SHP77 (cell line): ENCODE results near the gene C16orf87.
A peak's percentile ranks its signal among the peaks of the same experiment; 100 is the strongest.

Source experiments
- DNase-seq, 2 experiments: peaks; one replicate each; lab custom pipeline; 2025; lab: John Stamatoyannopoulos, UW

Gene C16orf87

DNA sequence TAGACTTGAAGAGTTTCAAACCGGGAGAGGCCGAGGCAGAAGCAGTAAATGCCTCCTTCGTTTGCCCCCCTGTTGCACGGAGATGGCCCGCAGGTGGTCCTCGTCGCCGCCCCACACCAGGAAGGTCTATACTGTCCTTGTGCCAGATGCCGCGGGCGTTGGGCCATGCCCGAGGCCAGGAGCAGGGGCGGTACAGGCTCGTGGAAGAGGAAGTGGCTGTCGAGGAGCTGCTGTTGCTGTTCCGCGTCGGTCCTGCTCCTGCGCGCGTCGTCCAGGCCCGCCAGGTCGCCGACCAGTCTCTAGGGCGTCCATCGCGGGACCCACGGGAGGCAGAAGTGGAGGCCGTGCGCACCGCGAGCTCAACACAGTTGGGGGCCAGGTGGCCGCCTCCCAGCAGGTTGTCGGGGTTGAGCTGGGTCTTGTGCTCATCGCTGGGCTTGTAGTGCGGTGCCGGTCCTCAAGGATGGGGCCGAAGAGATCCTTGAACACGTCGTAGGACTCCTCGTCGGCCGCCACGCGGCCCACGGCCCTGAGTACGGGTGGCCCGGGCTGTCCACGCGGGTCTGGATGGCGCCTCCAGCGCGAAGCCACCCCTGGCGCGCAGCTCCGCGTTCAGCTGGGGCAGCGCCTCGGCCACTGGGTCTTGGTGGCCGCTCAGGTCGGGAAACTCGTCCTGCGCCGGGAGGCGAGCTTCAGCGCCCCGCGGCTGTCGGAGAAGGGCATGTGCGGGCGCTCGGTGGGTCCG, 13.1 kb upstream of the C16orf87 start:
- DNase-seq, result no peak

DNA sequence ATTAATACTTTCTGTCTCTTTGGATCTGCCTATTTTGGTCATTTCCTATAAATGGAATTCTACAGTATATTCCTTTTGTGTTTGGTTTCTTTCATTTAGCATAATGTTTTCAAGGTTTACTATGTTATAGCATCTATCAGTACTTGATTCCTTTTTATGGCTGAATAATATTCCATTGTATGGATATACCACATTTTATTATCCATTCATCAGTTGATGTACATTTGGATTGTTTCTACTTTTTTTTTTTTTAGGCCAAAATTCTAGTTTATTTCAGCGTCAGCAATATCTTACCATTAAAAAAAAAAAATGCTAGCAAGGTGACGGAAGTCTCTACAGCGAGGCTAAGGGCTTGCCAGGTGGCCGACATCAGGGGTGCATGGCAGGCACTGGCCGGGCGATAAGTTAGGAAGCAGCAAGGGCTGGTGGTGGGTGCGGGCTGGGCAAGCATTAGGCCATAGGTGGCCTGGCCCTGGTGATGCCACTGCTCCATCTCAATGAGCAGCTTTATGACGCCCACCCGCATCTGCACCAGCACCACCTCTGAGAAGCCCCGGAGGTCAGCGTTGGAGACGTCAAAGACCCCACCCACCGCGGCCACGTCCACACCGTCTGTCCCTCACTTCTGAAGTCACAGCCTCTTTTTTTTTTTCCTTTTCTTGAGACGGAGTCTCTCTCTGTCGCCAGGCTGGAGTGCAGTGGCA, 11.4 kb upstream of the C16orf87 start:
- no peak for DNase-seq

DNA sequence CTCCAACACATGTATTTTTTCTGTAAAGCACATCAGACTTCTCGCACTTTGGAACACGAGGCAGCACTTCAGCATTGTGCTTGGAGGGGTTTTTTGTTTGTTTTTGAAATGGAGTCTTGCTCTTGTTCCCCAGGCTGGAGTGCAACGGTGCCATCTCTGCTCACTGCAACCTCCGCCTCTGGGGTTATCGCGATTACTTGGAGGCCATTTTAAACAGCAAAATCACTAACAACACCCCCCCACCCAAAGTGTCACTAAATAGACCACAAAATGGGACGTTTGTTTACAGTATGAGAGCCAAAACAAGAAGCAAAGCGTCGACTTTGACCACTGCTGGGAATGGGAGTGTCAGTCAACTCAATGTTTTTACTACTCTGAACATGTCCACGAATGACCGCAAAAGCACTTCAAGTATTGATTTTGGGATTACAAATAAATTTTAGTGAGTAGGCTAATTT, 9.0 kb upstream of the C16orf87 start:
- no peak for DNase-seq

DNA sequence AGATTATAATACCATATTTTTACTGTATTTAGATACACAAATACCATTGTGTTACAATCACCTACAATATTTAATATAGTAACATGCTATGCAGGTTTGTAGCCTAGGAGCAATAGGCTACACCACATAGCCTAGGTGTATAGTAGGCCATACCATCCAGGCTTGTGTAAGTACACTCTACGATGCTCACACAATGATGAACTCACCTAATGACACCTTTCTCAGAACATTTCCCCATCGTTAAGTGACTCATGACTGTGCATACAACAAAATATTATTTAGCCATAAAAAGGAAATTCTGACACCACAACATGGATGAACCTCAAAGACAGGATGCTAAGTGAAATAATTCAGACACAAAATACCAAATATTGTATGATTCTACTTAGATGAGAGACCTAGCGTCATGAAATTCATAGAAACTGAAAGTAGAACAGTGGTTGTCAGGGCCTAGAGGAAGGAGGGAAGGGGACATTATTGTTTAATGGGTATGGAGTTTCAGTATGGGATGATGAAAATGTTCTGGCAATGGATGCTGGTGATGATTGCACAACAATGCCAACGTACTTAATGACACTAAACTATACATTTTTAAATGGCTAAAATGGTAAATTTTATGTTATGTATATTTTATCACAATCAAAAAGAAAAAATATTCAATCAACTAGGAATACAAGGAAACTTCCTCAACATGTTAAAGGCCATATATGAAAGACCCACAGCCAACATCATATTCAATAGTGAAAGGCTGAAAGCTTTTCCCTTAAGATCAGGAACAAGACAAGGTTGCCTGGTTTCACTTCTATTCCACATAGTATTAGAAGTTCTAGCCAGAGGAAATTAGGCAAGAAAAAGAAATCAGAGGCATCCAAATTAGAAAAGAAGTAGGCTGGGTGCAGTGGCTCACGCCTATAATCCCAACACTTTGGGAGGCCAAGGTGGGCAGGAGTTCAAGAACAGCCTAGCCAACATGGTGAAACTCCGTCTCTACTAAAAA, 5.9 kb upstream of the C16orf87 start:
- DNase-seq, result no peak

DNA sequence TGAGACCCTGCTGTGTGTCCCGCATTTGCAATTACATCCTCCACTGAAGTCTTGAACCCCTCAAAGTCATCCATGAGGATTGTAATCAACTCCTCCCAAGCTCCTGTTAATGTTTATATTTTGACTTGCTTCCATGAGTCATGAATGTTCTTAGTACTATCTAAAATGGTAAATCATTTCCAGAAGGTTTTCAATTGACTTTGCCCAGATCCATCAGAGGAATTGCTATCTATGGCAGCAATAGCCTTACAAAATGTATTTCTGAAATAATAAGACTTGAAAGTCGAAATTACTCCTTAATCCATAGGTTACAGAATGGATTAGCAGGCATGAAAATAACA, 2.5 kb upstream of the C16orf87 start:
- DNase-seq, result no peak

DNA sequence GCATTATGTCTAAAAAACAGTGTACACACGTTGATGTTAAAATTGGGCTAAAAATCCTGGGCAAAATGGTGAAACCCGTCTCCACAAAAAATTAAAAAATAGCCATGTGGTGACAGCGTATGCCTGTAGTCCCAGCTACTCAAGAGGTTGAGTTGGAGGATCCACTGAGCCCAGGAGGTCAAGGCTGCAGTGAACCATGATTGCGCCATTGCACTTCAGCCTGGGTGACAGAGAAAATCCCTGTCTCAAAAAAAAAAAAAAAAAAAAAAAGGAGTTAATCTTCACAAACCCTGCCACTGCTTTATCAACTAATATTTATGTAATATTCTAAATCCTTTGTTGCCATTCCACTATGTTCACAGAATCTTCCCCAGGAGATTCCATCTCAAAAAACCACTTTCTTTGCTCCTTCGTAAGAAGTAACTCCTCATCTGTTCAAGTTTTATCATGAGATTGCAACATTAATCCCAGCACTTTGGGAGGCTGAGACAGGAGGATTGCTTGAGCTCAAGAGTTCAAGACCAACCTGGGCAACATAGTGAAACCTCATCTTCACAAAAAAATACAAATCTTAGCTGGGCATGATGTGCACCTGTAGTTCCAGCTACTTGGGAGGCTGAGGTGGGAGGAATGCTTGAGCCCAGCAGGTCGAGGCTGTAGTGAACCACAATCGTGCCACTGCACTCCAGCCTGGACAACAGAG, 1.9 kb upstream of the C16orf87 start:
- DNase-seq, result no peak

DNA sequence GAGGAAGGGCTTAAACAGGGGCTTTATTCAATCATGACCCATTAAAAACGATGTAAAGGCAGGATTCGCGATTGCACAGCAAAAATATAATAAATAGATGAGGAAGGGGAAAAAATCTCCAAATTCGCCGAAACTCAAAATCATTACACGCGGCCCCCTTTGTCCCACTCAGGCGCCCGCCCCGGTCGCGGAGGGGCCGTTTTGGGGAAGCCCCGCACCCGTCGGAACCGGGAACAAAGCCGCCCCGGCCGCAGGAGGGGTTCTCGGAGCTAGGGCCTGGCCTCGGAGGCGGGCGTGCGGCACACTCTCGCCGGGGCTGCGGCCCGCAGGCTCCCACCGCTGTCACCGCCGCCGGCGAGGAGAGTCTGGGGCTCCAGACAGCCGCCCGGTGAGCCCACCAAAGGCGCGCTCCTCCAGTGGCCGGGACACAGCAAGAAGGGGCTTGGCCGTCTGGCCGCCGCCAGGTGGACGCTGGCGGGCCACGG, 521 bp downstream of the C16orf87 start:
- peak in 1 of 2 experiments; percentile 39 for DNase-seq

DNA sequence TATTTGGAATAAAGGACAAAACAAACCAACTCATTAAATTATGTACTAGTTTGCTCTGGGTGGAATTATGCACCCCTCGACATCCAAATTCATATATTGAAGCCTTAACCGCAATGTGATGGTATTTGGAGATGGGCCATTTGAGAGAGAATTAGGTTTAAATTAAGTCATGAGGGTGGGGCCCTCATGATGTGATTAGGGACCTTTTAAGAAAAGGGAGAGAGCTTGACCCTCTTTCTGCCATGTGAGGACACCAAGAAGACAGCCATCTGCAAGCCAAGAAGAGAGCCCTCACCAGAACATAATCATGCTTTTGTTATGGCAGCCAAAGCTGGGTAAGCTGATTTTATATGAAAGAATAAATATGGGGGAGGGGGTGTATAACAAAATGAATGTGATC, 2.0 kb downstream of the C16orf87 start:
- DNase-seq, result no peak

DNA sequence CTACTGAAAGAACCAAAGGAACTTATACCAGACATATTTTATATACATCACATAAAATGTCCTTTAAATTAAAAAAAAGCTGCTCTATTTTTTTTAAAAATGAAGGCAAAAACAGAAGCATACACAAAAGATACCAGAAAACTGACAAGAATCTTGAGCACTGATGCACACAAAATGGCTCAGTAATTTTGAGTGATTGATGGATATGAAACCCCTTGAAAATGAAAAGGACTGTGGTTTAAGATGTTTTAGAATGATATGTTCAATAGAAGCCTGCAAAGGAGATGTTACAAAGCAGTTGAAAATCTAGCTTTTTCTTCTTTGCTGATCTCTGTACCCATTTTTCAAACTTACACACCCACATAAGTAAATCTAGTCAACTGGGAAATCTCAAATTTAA, 2.7 kb downstream of the C16orf87 start:
- DNase-seq, result no peak

DNA sequence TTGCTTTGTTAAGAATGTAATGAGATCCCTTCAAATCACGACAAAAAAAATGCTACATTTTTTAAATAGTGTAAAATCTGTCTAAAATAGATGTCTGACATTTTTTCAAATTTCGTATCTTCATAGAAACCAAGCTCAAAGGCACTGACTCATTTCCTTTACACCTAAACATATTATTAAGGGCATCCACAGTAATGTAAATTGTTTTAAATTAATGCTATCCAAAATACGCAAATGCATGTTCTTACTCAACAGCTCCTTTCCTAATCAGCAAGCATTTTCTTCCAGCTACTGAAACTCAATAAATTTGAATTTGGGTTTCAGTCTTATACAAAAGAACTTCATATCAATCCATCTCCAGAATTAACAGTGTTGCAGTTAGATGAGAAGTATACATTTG, 4.3 kb downstream of the C16orf87 start:
- no peak for DNase-seq

DNA sequence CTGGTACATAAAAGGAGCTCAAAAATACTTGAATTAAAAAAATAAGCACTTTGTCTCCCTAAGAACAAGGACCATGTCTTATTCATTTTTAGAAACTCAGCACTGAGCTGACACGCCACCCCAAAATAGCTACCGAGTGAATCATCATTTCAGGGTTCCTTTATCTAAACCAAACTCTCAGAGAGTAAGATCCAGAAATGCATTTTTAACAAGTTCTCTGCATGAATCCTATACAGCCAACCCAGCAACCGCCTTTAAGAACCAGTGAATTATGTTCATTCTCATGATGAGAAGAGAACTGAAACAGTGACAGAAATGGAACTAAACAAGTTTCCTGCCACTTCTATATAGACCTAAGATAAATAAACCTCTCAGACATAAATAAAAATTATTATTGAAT, 8.7 kb downstream of the C16orf87 start:
- no peak for DNase-seq

DNA sequence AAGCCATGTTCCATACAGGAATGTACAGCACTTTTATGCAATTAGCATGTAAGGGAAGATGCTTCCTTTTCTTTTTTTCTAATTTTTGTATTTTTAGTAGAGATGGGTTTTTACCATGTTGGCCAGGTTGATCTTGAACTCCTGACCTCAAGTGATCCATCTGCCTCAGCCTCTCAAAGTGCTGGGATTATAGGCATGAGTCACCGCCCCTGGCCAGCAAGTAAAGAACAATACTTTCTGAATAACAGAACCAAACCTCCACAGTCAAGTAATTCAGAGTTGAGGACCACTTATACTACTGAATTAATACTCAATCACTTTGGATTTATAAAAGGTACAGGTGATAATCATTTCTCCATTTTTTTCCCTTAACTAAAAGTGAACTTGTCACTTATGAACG, 13.0 kb downstream of the C16orf87 start:
- no peak for DNase-seq

DNA sequence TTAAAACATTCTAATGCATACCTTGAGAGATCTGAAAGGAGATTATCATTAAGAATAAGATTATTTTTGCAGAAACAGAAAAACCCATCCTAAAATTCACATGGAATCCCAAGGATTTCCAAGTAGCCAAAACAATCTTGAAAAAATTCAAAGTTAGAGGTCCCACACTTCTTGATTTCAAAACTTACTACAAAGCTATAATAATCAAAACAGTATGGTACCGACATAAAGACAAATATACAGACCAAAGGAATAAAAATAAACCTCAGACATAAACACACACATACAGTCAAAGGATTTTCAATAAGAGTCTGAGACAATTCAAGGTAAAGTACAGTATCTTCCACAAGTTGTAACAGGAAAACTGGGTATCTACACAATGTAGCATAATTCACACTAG, 16.2 kb downstream of the C16orf87 start:
- no peak for DNase-seq

DNA sequence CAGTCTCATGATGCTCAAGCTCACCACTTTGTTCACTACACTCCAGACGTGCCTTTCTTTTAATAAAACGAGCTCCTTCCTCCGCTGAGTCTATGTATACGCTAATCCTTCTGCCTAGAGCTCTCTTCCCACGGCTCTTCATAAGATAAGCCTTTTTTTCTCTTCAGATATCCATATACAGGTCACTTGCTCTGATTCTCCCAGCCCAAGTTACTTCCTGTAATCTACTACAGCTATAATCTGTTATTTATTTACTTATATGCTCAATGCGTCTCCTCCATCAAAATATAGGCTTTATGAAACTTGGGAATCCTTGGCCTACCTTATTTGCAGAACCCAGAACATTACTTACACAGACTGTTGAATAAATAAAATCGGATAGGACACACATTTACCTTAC, 17.4 kb downstream of the C16orf87 start:
- no peak for DNase-seq

DNA sequence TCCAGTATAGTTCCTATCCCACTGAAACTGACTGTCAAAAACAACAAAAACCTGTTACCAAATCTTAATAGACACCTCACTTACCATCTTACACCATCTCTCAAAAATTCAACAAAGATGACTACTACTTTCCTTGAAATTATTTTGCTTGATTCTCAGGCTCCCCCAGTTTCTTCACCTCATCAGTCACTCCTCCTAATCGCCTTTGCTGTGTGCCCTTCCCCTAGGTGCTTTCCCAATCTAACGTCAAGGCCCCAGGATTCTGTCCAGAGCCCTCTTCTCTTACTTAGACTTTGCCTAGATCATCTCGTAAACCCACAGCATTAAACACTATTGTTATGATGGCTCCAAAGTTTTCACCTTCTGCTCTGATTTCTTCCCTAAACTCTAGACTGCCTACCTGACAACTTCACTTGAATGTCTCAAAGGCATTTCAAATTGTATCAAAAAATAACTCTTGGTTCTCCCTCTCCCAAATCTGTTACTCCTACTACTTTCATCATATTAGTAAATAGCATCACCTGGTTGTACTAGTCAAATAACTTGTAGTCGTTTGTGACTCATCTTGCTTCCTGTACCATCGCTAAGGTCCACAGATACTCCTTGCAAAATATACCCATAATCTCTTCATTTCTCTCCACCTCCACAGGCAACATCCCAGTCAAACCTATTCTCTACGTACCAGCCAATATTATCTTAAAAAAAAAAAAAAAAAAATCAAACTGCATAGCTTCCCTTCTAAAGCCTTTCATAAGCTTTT, 18.0 kb downstream of the C16orf87 start:
- DNase-seq, result no peak

DNA sequence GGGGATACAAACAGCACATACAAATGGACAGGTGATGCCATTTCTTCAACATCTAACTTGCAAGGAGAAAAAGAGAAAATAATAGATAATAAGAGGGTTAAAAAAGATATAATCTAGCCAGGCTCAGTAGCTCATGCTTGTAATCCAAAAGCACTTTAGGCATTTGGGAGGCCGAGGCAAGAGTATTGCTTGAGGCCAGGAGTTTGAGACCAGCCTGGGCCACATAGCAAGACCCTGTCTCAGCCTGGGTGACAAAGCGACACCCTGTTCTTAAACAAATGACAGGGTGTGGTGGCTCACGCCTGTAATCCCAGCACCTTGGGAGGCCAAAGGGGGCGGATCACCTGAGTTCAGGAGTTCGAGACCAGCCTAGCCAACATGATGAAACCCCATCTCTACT, 19.3 kb downstream of the C16orf87 start:
- DNase-seq, result no peak

DNA sequence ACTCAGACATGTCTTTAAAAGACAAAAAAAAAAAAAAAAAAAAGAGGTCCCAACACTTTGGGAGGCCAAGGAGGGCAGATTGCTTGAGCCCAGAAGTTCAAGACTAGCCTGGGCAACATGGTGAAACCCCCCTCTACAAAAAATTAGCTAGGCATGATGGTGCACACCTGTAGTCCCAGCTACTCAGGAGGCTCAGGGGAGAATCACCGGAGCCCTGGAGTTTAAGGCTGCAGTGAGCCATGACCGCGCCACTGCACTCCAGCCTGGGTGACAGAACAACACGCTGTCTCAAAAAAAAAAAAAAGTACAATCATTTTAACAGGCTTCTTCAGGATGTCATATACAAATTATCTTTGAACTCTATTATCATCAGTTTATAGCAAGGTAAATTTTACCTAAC, 22.0 kb downstream of the C16orf87 start:
- DNase-seq, result no peak

DNA sequence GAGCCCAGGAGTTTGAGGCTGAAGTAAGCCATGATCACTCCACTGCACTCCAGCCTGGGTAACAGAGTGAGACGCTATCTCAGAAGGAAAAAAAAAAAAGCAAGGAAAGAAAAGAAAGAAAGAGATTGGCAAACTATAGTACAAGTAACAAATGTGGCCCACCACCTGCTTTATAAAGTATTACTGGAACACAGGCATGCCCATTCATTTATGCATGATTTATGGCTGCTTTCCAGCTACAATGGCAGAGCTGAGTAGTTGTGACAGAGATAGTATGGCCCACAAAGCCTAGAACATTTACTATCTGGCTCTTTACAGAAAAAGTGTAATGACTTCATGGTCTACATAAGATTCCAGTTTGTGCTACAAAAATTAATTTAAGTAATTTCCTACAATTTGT, 23.6 kb downstream of the C16orf87 start:
- DNase-seq, result no peak

DNA sequence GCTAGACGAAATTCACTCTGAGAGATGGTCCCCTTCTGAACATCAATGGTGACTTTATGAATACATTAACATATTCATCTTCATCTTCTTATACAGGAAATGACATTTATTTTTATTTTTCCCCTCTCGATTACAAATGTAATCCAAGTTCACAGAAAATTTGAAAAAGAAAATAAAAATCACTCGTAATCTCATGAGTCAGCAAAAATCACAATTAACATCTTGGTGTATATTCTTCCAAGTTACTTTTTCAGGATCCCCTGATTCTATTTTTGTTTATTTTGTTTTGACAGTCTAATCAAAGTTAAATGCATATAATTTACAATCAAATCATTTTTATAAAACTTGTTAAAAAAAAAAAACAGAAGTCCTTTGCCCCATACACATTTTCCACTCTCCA, 27.6 kb downstream of the C16orf87 start:
- no peak for DNase-seq

DNA sequence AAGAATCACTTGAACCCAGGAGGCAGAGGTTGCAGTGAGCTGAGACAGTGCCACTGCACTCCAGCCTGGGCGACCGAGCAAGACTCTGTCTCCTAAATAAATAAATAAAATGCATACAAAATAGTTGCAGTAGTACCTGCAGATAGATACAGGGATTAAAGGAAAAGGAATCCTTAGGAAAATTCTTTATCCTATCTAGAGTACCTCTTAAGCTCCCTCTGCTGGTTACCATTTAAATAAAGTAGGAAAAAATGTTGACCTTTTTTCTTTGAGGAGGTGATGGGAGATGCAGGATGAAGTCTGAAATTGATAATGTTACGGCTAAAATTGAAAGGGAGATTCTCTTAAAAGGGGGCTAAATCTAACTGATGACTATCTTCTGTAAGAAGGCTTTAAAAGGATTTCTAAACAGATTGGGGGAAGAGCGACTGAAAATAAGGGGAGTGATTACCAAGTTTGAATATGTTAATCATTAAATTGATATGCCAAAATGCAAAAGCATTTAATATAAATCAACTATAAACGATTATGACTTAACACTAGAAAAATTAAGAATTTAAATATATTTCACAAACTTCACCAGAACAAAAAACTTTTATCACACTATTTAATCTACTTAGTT, 29.4 kb downstream of the C16orf87 start:
- DNase-seq, result peak; percentile 28 to 59

DNA sequence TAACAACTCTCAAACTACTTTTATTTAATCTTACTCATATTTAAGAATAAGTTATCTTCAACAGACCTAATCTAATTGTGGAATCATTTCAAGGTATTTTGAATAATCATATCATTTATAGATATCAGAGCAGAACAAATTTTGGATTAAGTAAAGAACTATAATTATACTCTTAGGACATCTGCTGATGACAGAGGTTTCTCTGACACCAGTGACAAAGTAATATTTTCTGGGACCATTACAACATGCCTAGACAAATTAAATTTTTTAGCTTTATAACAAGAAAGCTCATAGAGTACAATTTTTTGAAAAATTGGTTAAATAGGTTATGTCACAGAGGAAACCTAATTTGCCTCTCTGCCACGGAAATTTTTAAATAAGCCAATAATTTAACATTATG, 30.5 kb downstream of the C16orf87 start:
- DNase-seq, result no peak
